GM10248 (cell line): ENCODE data around the gene RNU1-4.
"Not testable (repeated sequence)": the region's sequence is repeated elsewhere in the genome, so short reads cannot be mapped to it uniquely, and the experiment has no call there.

Source experiments
- CTCF ChIA-PET: fragments of 300-600 bp; sonication (Branson Sonifier 250); formaldehyde crosslinking; extraction: SDS; loops from one replicate; lab custom pipeline; 2021; ENCODE audit warnings: antibody characterized with exemption; lab: Yijun Ruan, JAX
- POLR2A ChIA-PET: fragments of 350-650 bp; sonication (Branson Sonifier 250); formaldehyde crosslinking; extraction: SDS; loops from one replicate; lab custom pipeline; 2020; ENCODE audit warnings: antibody characterized with exemption; lab: Yijun Ruan, JAX
- DNase-seq: peaks from one replicate; pipeline ENCODE4 v3.0.0; 2012; ENCODE audit errors: extremely low spot score
- TF ChIP-seq, protein P1 (sequence below): IDR thresholded peaks from 2 replicates; pipeline ENCODE4 v1.5.1; 2012; ENCODE audit warnings: mild to moderate bottlenecking, low read depth; ENCODE audit errors: extremely low read depth, missing control alignments, control extremely low read depth

Gene RNU1-4

DNA sequence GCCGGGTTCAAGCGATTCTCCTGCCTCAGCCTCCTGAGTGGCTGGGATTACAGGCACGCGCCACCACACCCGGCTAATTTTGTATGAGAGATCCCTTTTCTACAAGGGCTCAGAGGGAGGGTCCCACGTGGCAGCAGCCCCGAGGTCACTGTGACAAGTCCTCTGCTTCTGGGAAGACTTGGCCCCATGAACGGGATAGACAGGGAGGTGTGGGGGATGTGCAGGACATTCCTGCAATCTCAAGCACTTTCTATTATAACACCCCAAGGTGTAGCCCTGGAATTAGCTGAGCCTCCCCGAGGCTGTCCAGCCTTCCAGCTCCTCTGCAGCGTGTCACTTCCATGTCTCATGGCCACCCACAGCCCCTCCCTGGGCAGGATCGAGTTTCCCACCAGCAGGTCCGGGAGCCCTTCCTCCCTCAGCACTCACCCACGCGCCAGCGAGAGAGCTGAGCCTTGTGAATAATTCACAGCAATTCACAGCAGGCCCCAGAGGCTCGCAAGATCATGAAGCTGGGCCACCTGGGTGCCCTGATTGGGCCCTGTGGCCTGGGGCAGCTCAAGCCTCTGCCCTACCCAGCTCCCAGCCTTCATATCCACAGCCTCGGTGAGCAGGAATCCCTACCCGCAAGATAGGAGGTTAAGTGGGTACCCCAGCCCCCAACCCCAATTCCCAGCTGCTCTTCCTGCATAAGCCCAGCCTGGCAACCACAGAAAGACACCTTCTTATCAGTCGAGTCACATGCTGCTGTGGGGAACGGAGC lies 22.8 kb upstream of the RNU1-4 start:
- DNase-seq, result peak; percentile 37
- POLR2A ChIA-PET, result no interaction called here
- TF ChIP-seq, protein P1, sequence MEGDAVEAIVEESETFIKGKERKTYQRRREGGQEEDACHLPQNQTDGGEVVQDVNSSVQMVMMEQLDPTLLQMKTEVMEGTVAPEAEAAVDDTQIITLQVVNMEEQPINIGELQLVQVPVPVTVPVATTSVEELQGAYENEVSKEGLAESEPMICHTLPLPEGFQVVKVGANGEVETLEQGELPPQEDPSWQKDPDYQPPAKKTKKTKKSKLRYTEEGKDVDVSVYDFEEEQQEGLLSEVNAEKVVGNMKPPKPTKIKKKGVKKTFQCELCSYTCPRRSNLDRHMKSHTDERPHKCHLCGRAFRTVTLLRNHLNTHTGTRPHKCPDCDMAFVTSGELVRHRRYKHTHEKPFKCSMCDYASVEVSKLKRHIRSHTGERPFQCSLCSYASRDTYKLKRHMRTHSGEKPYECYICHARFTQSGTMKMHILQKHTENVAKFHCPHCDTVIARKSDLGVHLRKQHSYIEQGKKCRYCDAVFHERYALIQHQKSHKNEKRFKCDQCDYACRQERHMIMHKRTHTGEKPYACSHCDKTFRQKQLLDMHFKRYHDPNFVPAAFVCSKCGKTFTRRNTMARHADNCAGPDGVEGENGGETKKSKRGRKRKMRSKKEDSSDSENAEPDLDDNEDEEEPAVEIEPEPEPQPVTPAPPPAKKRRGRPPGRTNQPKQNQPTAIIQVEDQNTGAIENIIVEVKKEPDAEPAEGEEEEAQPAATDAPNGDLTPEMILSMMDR, result no peak
- CTCF ChIA-PET, result interaction anchor here (1.1 to 1.6 kb wide), 4 partner anchors 8 to 97 kb away, joined by 3 to 6 read pairs (median 4); no protein-coding TSS in a partner anchor

- CTCF ChIA-PET, result interaction anchor here (1.0 to 1.6 kb wide), 4 partner anchors 9 to 18 kb away, joined by 3 to 6 read pairs (median 4); no protein-coding TSS in a partner anchor
- POLR2A ChIA-PET, result not testable (repeated sequence)
- peak; percentile 16 for DNase-seq
These were observed 22.0 kb upstream of the RNU1-4 start for GRCh38 chr1:16718099-16718907.

GRCh38 chr1:16718908-16719533 lies 21.3 kb upstream of the RNU1-4 start:
- TF ChIP-seq, protein P1, result no peak
- CTCF ChIA-PET, result interaction anchor here (1.0 kb wide), 1 partner anchor 19 kb away, joined by 3 read pairs; no protein-coding TSS in a partner anchor
- DNase-seq, result peak; percentile 55
- POLR2A ChIA-PET, result no interaction called here

DNA sequence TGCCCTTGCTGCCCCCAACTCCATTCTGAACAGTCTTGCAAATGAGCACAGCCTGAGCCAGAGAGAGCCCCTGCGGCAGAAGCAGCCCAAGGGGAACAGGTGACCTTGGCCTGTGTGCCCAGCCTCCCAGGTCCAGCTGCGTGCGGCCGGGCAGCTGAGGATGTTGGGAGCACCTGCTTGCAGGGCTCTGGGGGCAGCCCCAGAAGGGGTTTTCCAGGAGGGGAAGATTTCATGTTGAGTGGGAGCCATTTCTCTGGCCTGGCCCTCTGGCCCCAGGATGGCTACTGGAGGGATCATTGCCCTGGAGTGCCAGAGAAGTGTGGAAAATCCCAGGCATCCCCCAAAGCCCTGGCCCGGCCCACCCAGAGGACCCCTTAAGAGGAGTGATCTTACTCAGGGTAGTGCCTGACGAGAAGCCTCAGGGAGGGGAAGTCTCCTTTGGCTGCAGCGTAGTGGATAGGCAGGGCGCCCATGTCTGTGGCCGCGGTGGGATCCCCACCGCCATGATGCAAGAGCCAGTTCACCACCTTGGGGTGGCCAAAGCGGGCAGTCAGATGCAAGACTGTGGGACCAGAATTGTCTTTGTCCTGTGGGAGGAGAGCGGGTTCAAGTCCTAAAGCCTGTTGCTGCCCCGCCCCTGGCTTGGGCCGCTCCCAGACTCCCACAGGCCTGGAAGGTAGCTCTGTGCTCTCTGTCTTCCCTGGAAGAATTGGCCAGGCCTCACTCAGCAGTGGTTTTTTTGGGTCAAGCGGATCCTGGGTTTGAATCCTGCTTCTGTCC lies 20.6 kb upstream of the RNU1-4 start:
- ChIA-PET CTCF (interaction anchor here (1.3 to 1.7 kb wide), 3 partner anchors 9 to 12 kb away, joined by 4 read pairs; no protein-coding TSS in a partner anchor), POLR2A (no interaction called here)
- TF ChIP-seq, protein P1, result no peak
- DNase-seq, result peak; percentile 41

GRCh38 chr1:16720351-16721223 lies 19.7 kb upstream of the RNU1-4 start:
- peak; percentile 40 for DNase-seq
- ChIA-PET CTCF (interaction anchor here (1.1 to 1.7 kb wide), 5 partner anchors 10 to 100 kb away, joined by 3 to 4 read pairs (median 4); no protein-coding TSS in a partner anchor), POLR2A (no interaction called here)
- TF ChIP-seq, protein P1, result no peak
